Measurements from ENCODE around the gene CLPTM1L. TPM values are rescaled to one million over a fixed set of nuclear protein-coding genes. Genes with fewer than 3 reads are reported as not detected.

The CLPTM1L gene
- total RNA-seq, 1 donor, result 252 TPM

DNA sequence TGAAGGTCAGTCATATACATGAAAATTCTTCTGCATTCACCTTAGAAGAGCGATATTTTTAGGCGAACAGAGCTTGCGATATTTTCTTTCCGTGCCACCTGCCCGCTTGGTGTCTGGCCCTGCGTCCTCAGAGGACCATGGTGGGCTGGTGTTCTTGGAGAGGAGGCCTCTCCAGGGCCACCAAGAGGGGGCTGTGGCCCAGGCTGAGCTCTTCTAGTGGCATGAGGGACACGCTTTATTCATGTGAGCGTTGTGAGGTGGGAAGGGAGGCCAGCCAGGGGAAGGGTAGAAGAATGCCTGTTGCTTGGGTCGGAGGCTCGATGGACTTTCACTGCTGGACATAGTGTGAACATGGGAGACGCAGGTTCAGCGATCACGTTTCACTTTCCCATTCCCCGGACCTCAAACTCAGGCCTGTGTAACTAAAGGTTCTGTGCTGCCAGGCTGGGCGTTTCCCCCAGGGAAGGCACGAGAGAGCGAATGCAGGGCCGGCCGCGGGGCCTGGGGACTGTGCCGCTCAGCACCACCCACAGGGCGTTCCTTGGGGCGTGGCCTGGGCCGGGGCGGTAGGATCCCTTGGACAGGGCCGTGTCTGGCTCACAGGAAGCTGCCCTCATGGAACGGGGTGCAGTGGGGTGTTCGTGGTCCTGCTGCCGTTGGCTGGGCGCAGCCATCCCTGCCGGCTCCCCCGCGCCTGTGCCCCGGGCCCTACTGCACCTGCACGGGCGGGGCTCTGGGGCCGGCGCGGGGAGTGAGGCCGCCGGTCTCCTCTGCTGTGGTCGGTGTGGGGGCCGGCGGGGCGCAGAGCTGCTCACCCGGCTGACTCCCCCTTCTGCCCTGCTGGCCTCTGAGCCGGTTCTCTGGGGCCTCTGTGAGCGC lies 40.7 kb upstream of the CLPTM1L start:
- peak; percentile 39 for DNase-seq (ENCODE audit: low read depth)
- no peak for TF ChIP-seq CTCF (IDR thresholded peaks at IDR 0.05; ENCODE audit: insufficient read depth, low read depth, low read length)

DNA sequence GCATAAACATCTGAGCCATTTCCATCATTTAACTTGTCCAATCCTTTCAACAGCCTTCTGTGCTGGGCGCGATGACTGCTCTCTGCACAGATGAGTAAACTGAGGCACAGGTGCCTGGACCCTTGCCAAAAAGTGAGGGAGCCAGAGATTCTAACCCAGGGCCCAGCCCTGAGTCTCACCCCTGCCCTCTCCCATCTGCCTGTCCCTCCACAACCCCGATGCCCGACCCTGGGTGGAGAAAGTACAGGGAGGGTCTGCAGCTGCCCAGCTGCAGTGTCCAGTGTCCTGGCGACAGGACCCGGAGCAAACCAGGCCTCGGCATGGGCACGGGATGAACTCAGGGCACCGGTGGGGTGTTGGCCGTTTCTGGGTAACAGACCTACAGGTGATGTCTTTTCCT lies 39.6 kb upstream of the CLPTM1L start:
- H3K4me3 ChIP-seq (ENCODE audit: low read depth, low read length), result no peak overlapping the region
- DNase-seq (ENCODE audit: low read depth), result no peak
- no peak for TF ChIP-seq CTCF (IDR thresholded peaks at IDR 0.05; ENCODE audit: insufficient read depth, low read depth, low read length)

More for the DNA sequence above, 40.7 kb upstream of the CLPTM1L start:
- peak overlapping the region; percentile 50 for H3K4me3 ChIP-seq (ENCODE audit: low read depth, low read length)

- TF ChIP-seq CTCF (IDR thresholded peaks at IDR 0.05; ENCODE audit: insufficient read depth, low read depth, low read length), result no peak
- no peak for DNase-seq (ENCODE audit: low read depth)
- no peak overlapping the region for H3K4me3 ChIP-seq (ENCODE audit: low read depth, low read length)
These were observed 39.0 kb upstream of the CLPTM1L start for GRCh38 chr5:1383886-1384401.

GRCh38 chr5:1383344-1383743 lies 38.4 kb upstream of the CLPTM1L start:
- no peak for DNase-seq (ENCODE audit: low read depth)
- H3K4me3 ChIP-seq (ENCODE audit: low read depth, low read length), result no peak overlapping the region
- TF ChIP-seq CTCF (IDR thresholded peaks at IDR 0.05; ENCODE audit: insufficient read depth, low read depth, low read length), result no peak

GRCh38 chr5:1382248-1382700 lies 37.4 kb upstream of the CLPTM1L start:
- no peak for DNase-seq (ENCODE audit: low read depth)
- no peak overlapping the region for H3K4me3 ChIP-seq (ENCODE audit: low read depth, low read length)
- TF ChIP-seq CTCF (IDR thresholded peaks at IDR 0.05; ENCODE audit: insufficient read depth, low read depth, low read length), result no peak

GRCh38 chr5:1381370-1382247 lies 36.7 kb upstream of the CLPTM1L start:
- H3K4me3 ChIP-seq (ENCODE audit: low read depth, low read length), result no peak overlapping the region
- no peak for DNase-seq (ENCODE audit: low read depth)
- no peak for TF ChIP-seq CTCF (IDR thresholded peaks at IDR 0.05; ENCODE audit: insufficient read depth, low read depth, low read length)
